NCI-H2081 (cell line): ENCODE measurements around the gene TM4SF4.

Experiments used
- DNase-seq, 2 experiments: peaks; one replicate each; lab custom pipeline; 2025; lab: John Stamatoyannopoulos, UW

TM4SF4 gene

GRCh38 chr3:149455366-149455765, 19.1 kb upstream of the TM4SF4 start:
- DNase-seq = no peak

GRCh38 chr3:149455989-149456388, 18.5 kb upstream of the TM4SF4 start:
- DNase-seq = no peak

GRCh38 chr3:149459491-149460059, 14.9 kb upstream of the TM4SF4 start:
- DNase-seq = no peak

- DNase-seq = no peak
Observed at GRCh38 chr3:149460117-149460516, 14.4 kb upstream of the TM4SF4 start.

GRCh38 chr3:149462051-149462450, 12.4 kb upstream of the TM4SF4 start:
- DNase-seq = no peak

GRCh38 chr3:149462581-149463011, 11.9 kb upstream of the TM4SF4 start:
- DNase-seq = no peak

GRCh38 chr3:149463921-149464320, 10.6 kb upstream of the TM4SF4 start:
- no peak for DNase-seq

GRCh38 chr3:149464542-149465328, 9.8 kb upstream of the TM4SF4 start:
- DNase-seq = no peak

GRCh38 chr3:149465351-149465883, 9.1 kb upstream of the TM4SF4 start:
- DNase-seq = no peak

GRCh38 chr3:149466192-149466591, 8.3 kb upstream of the TM4SF4 start:
- DNase-seq = no peak

- DNase-seq = no peak
Observed at GRCh38 chr3:149468504-149469212, 5.8 kb upstream of the TM4SF4 start.

GRCh38 chr3:149470381-149470780, 4.1 kb upstream of the TM4SF4 start:
- no peak for DNase-seq

GRCh38 chr3:149472030-149472797, 2.3 kb upstream of the TM4SF4 start:
- DNase-seq = peak in 1 of 2 experiments; percentile 19

GRCh38 chr3:149473357-149474249, 894 bp upstream of the TM4SF4 start:
- no peak for DNase-seq

- DNase-seq = no peak
Observed at GRCh38 chr3:149475451-149476060, 1.1 kb downstream of the TM4SF4 start.

- no peak for DNase-seq
Observed at GRCh38 chr3:149476225-149476624, 1.7 kb downstream of the TM4SF4 start.

GRCh38 chr3:149479621-149480325, 5.3 kb downstream of the TM4SF4 start:
- DNase-seq = no peak

- peak; percentile 86 to 88 for DNase-seq
Observed at GRCh38 chr3:149480326-149481017, 6.0 kb downstream of the TM4SF4 start.

GRCh38 chr3:149481056-149481455, 6.6 kb downstream of the TM4SF4 start:
- DNase-seq = no peak
